HepG2 (cell line): ENCODE measurements around the gene JAKMIP2. TPM values are rescaled to one million over a fixed set of nuclear protein-coding genes. Genes with fewer than 3 reads are reported as not detected.

Experiments
- ATAC-seq: fragments of 200-7000 bp; cut with Tn5 transposase; 3 replicates; pipeline ENCODE4 v1.9.1; 2020; ENCODE audit warnings: mild to moderate bottlenecking, moderate library complexity
- BruUV-seq: library from RNA; stranded (reverse); fragments of 400-500 nt; replicated peaks from 2 replicates; lab custom pipeline; 2021; lab: Mats Ljungman, UMichigan
- CTCF ChIA-PET: fragments of 300-600 bp; formaldehyde crosslinking; extraction: SDS; loops from one replicate; lab custom pipeline; 2021; ENCODE audit warnings: low total read pairs, inconsistent platforms, low intra/inter-chr PET ratio; lab: Yijun Ruan, JAX
- POLR2A ChIA-PET: fragments of 350-600 bp; sonication (Branson Sonifier 250); formaldehyde crosslinking; loops from one replicate; lab custom pipeline; 2020; ENCODE audit warnings: antibody characterized with exemption, inconsistent platforms; lab: Yijun Ruan, JAX
- DNase-seq: peaks from one replicate; pipeline ENCODE4 v3.0.0-alpha.2; 2015; ENCODE audit warnings: low spot score
- FAIRE-seq: peaks from 3 replicates; lab custom pipeline; 2011; peaks lifted over from hg19 to GRCh38; lab: Jason Lieb, UNC
- H2AFZ ChIP-seq: one replicate; pipeline ENCODE4 v1.6.1; 2011; ENCODE audit warnings: low read length, inconsistent platforms
- H3K27ac ChIP-seq: fragments of 300-600 bp; 3 replicates; pipeline ENCODE4 v1.8.0; 2011; ENCODE audit warnings: mixed run types, mild to moderate bottlenecking, mixed read lengths, low read length, inconsistent platforms; ENCODE audit not compliant: insufficient read depth; ENCODE audit errors: extremely low read length
- H3K27me3 ChIP-seq, 2 experiments: fragments of 200-600 bp in 1 of 2; 2 replicates in 1 of 2; 3 replicates in 1 of 2; pipeline versions ENCODE4 v1.6.0 to v1.8.0; 2011; ENCODE audit warnings: low read length in 2 of 2, mild to moderate bottlenecking in 2 of 2, moderate library complexity in 2 of 2, inconsistent platforms in 1 of 2; ENCODE audit not compliant: insufficient read depth in 2 of 2, control insufficient read depth in 1 of 2
- H3K36me3 ChIP-seq, 2 experiments: fragments of 200-600 bp in 1 of 2; replicated peaks in 1 of 2; 2 replicates in 1 of 2; 3 replicates in 1 of 2; pipeline versions ENCODE4 v1.5.1 to v1.8.0; 2011; ENCODE audit warnings: low read length in 2 of 2, inconsistent platforms in 1 of 2; ENCODE audit not compliant: insufficient read depth in 2 of 2, control insufficient read depth in 1 of 2
- H3K4me1 ChIP-seq: 2 replicates; pipeline ENCODE4 v1.5.1; 2012; ENCODE audit warnings: low read length, inconsistent platforms; ENCODE audit not compliant: insufficient read depth
- H3K4me2 ChIP-seq: 2 replicates; pipeline ENCODE4 v1.6.0; 2011; ENCODE audit warnings: low read depth, low read length, inconsistent platforms
- H3K4me3 ChIP-seq, 3 experiments: fragments of 200-600 bp in 1 of 3; sonication (generic), shearing (Covaris generic) in 1 of 3; replicated peaks in 1 of 3; 2 replicates each; pipeline ENCODE4 v1.5.1; 2011 to 2016; ENCODE audit warnings: low read length in 3 of 3, inconsistent platforms in 2 of 3, low read depth in 2 of 3, mild to moderate bottlenecking in 2 of 3, control low read depth in 1 of 3, mixed read lengths in 1 of 3; ENCODE audit not compliant: insufficient read depth in 1 of 3
- H3K79me2 ChIP-seq: one replicate; pipeline ENCODE4 v1.6.1; 2011; ENCODE audit warnings: low read length, inconsistent platforms; ENCODE audit not compliant: insufficient read depth
- H3K9ac ChIP-seq: 2 replicates; pipeline ENCODE4 v1.6.0; 2011; ENCODE audit warnings: mild to moderate bottlenecking, low read depth, low read length, inconsistent platforms; ENCODE audit not compliant: insufficient read depth
- H3K9me3 ChIP-seq: 2 replicates; pipeline ENCODE4 v1.5.1; 2012; ENCODE audit warnings: mild to moderate bottlenecking, low read length
- H4K20me1 ChIP-seq: 2 replicates; pipeline ENCODE4 v1.6.0; 2011; ENCODE audit warnings: inconsistent platforms, mild to moderate bottlenecking, low read length, moderate library complexity; ENCODE audit not compliant: insufficient read depth
- ATF6 ChIP-seq: sonication (generic); formaldehyde crosslinking; conservative IDR thresholded peaks from 2 replicates; pipeline ENCODE4 v1.4.0; 2020; ENCODE audit warnings: missing genetic modification reagents
- CTCF ChIP-seq: sonication (generic); formaldehyde crosslinking; IDR thresholded peaks from 2 replicates; pipeline ENCODE4 v1.5.0; 2020; ENCODE audit warnings: mild to moderate bottlenecking, missing genetic modification reagents, moderate library complexity
- JUN ChIP-seq: sonication (generic); formaldehyde crosslinking; IDR thresholded peaks from 2 replicates; pipeline ENCODE4 v1.4.0; 2020; ENCODE audit warnings: mild to moderate bottlenecking, missing genetic modification reagents
- SMYD3 ChIP-seq: sonication (generic); formaldehyde crosslinking; IDR thresholded peaks from 2 replicates; pipeline ENCODE4 v1.8.1; 2023; ENCODE audit warnings: mild to moderate bottlenecking, missing genetic modification reagents
- STAG1 ChIP-seq: sonication (generic); formaldehyde crosslinking; IDR thresholded peaks from 2 replicates; pipeline ENCODE4 v1.4.0; 2020; ENCODE audit warnings: missing genetic modification reagents
- WGBS: methylation state at CpG from one replicate; pipeline ENCODE4 v1.1.6; 2017; ENCODE audit warnings: low lambda C conversion rate; 5-methylcytosine and 5-hydroxymethylcytosine counted together
- in situ Hi-C: cut with HindIII; loops from 2 replicates; pipeline ENCODE4 v1.10.0; 2017; ENCODE audit warnings: low pct_unique_long_range_greater_than_20kb; ENCODE audit not compliant: extremely low pct_ligation_motif_present
- intact Hi-C: fragments of 100-400 bp; cut with micrococcal nuclease; formaldehyde crosslinking; loops from one replicate; pipeline ENCODE4 v1.10.0; 2022; ENCODE audit not compliant: unreplicated experiment
- polyA plus RNA-seq, 8 experiments: library from polyadenylated mRNA; depleted of rRNA in 3 of 8; stranded (reverse) in 7 of 8; unstranded in 1 of 8; fragments of >200 nt; fragmentation: Illumina TruSeq in 4 of 8; extraction: Trizol in 4 of 8; gene quantifications; 2 replicates each; pipeline versions ENCODE4 v1.2.1 to v1.2.3, GENCODE V29; 2011 to 2016; ENCODE audit warnings: low read depth in 4 of 8, missing spikeins in 1 of 8, mixed read lengths in 1 of 8; ENCODE audit not compliant: insufficient read depth in 1 of 8
- total RNA-seq, 5 experiments: library from RNA; depleted of rRNA; stranded (reverse); fragments of >200 nt; fragmentation: Illumina TruSeq; extraction: Trizol; gene quantifications; 2 replicates each; pipeline ENCODE4 v1.2.3, GENCODE V29; 2016; ENCODE audit warnings: low read depth in 1 of 5

JAKMIP2 gene
- total and polyA plus RNA-seq, 2 of the 13 experiments (the other 11 are each of a cell fraction or from before 2014, with no cell fraction given): 0.04 to 2.1 TPM

GRCh38 chr5:147558826-147559225, 223.7 kb downstream of the JAKMIP2 start:
- ChIA-PET CTCF (no interaction called here), POLR2A (no interaction called here)
- BruUV-seq: no TSS peak
- H3K9me3 ChIP-seq: no peaks in the 10 kb centered on the region
- H3K4me2 ChIP-seq: no peak overlapping the region
- H3K4me3 ChIP-seq: no peak overlapping the region
- WGBS: 0% methylated on average over 2 of the region's 2 CpGs
- no peak for FAIRE-seq
- no peak overlapping the region for H3K9ac ChIP-seq
- no peaks in the 10 kb centered on the region for H3K36me3 ChIP-seq
- TF ChIP-seq CTCF (CRISPR knock-in tag) (peak; percentile 24; the same call in 1 of the 2 replicates), STAG1 (CRISPR knock-in tag) (0 out of 2 replicates have a peak, but pooled peaks have one; percentile 16), ATF6 (no peak), SMYD3 (CRISPR knock-in tag) (no peak), JUN (CRISPR knock-in tag) (no peak)
- H3K79me2 ChIP-seq: no peaks in the 10 kb centered on the region
- peaks cover 0 to 1% of the 10 kb centered on the region in 2 experiments; a peak in 1 of 5 replicates for H3K27me3 ChIP-seq
- no peak overlapping the region for H2AFZ ChIP-seq
- no peaks in the 10 kb centered on the region for H3K4me1 ChIP-seq
- in situ Hi-C loops: no loop called here
- no peak overlapping the region for H3K27ac ChIP-seq
- intact Hi-C loops: loop anchor here (1.0 kb wide), 1 partner anchor 95 kb away; no protein-coding TSS in a partner anchor
- no peaks in the 10 kb centered on the region for H4K20me1 ChIP-seq
- peak; percentile 57; the same call in 2 of the 3 replicates for ATAC-seq
- DNase-seq: no peak
